Ovary (tissue), 9 donors: ENCODE measurements around the gene ICA1L. TPM values are rescaled to one million over a fixed set of nuclear protein-coding genes. Genes with fewer than 3 reads are reported as not detected.

Source experiments
- DNase-seq, 5 donors: peaks; one replicate each; pipeline ENCODE4 v3.0.0-alpha.2; 2019 to 2020
- H3K27ac ChIP-seq, 2 donors: fragments of 200-600 bp; one replicate each; pipeline versions ENCODE4 v1.5.1 to v1.8.0; 2019 to 2022
- H3K27me3 ChIP-seq: fragments of 200-600 bp; one replicate; pipeline ENCODE4 v1.8.0; 2022
- H3K36me3 ChIP-seq: fragments of 200-600 bp; sonication (generic); one replicate; pipeline ENCODE4 v1.5.1; 2019
- H3K4me1 ChIP-seq: one replicate; pipeline ENCODE4 v1.8.1; 2013; ENCODE audit warnings: mild to moderate bottlenecking, moderate library complexity; ENCODE audit not compliant: insufficient read depth
- H3K4me3 ChIP-seq: fragments of 200-600 bp; sonication (generic); one replicate; pipeline ENCODE4 v1.5.1; 2017
- H3K9me3 ChIP-seq, 2 donors: fragments of 200-600 bp in 1 of 2; sonication (generic) in 1 of 2; one replicate each; pipeline versions ENCODE4 v1.5.1 to v1.8.1; 2013 to 2019; ENCODE audit warnings: mild to moderate bottlenecking in 1 of 2, moderate library complexity in 1 of 2
- EP300 ChIP-seq: sonication (generic); formaldehyde crosslinking; IDR thresholded peaks from one replicate; pipeline ENCODE4 v1.6.1; 2017; ENCODE audit warnings: antibody characterized with exemption
- POLR2A ChIP-seq: fragments of 450-650 bp; IDR thresholded peaks from one replicate; pipeline ENCODE4 v1.6.1; 2017; ENCODE audit warnings: antibody characterized with exemption, mild to moderate bottlenecking, moderate library complexity
- WGBS, 3 donors: extraction: QIAGEN DNeasy Blood & Tissue Kit in 1 of 3; methylation state at CpG; one replicate each; pipeline versions ENCODE4 v1.1.5 to v1.1.7; 2013 to 2017; 5-methylcytosine and 5-hydroxymethylcytosine counted together
- intact Hi-C, 4 donors: fragments of 100-400 bp; cut with DNase I; formaldehyde crosslinking; loops; one replicate each; pipeline versions ENCODE4 v1.11.0 to v1.15.1; 2022 to 2023
- polyA plus RNA-seq, 2 donors: library from polyadenylated mRNA; stranded (reverse); fragments of 200-250 nt in 1 of 2; fragments of 350-450 nt in 1 of 2; fragmentation: Illumina TruSeq in 1 of 2; extraction: RNeasy Lipid Tissue Mini Kit (QIAGEN cat#74804) in 1 of 2; gene quantifications; one replicate each; pipeline ENCODE4 v1.2.3, GENCODE V29; 2013 to 2014
- total RNA-seq, 7 donors: library from RNA; depleted of rRNA in 2 of 7; stranded (reverse); fragments of >200 nt in 2 of 7; fragmentation: NEBNext Ultra II Directional in 3 of 7; extraction: Animal tissue kit (Norgen Biotek cat#: 25700) in 3 of 7; gene quantifications; one replicate each; pipeline versions ENCODE4 v1.1.0 to v1.2.4, GENCODE V29; 2016 to 2023
- TF ChIP-seq, protein P1 (sequence below), 3 donors: fragments of 450-650 bp in 2 of 3; fragments of 200-600 bp in 1 of 3; IDR thresholded peaks; one replicate each; pipeline versions ENCODE4 v1.5.1 to v1.8.0; 2016 to 2022; ENCODE audit warnings: antibody characterized with exemption in 3 of 3, mild to moderate bottlenecking in 1 of 3
- donor health status: DM: no; HTN: no; CAD: no; lungs with moderate emphysema.
- donor health status: DM: no; HTN: no; CAD: no.
- donor health status: Bipolar disorder and iron deficiency.
- donor health status: DM: yes; HTN: yes; CAD: no.
- donor health status: DM: no; HTN: no; CAD: no.
- donor health status: DM: yes; HTN: yes; CAD: no.

Gene ICA1L
- total and polyA plus RNA-seq, 9 donors = 6.3 to 24.6 (median 19.7) TPM

- Histone ChIP-seq H3K27me3 (no peaks in the 10 kb centered on the region), H3K4me1 (no peaks in the 10 kb centered on the region), H3K4me3 (no peak overlapping the region), H3K9me3 (no peaks in the 10 kb centered on the region), H3K36me3 (no peaks in the 10 kb centered on the region), H3K27ac (no peak overlapping the region)
- TF ChIP-seq POLR2A = no peak
- TF ChIP-seq, protein P1, sequence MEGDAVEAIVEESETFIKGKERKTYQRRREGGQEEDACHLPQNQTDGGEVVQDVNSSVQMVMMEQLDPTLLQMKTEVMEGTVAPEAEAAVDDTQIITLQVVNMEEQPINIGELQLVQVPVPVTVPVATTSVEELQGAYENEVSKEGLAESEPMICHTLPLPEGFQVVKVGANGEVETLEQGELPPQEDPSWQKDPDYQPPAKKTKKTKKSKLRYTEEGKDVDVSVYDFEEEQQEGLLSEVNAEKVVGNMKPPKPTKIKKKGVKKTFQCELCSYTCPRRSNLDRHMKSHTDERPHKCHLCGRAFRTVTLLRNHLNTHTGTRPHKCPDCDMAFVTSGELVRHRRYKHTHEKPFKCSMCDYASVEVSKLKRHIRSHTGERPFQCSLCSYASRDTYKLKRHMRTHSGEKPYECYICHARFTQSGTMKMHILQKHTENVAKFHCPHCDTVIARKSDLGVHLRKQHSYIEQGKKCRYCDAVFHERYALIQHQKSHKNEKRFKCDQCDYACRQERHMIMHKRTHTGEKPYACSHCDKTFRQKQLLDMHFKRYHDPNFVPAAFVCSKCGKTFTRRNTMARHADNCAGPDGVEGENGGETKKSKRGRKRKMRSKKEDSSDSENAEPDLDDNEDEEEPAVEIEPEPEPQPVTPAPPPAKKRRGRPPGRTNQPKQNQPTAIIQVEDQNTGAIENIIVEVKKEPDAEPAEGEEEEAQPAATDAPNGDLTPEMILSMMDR (IDR thresholded peaks at IDR 0.05) = no peak
- no peak for TF ChIP-seq EP300
- no peak for DNase-seq
- WGBS, 3 donors = 88 to 93% (median 88%) methylated on average over 3 of the region's 3 CpGs
- intact Hi-C loops = no loop called here
Measured at GRCh38 chr2:202750763-202751427, 120.7 kb downstream of the ICA1L start.

GRCh38 chr2:202749477-202749876 lies 122.1 kb downstream of the ICA1L start:
- Histone ChIP-seq H3K4me1 (no peaks in the 10 kb centered on the region), H3K36me3 (no peaks in the 10 kb centered on the region), H3K27ac (no peak overlapping the region), H3K9me3 (no peaks in the 10 kb centered on the region), H3K27me3 (no peaks in the 10 kb centered on the region), H3K4me3 (no peak overlapping the region)
- intact Hi-C loops = no loop called here
- WGBS, 3 donors = 44 to 67% (median 47%) methylated on average over 2 of the region's 2 CpGs
- DNase-seq = no peak
- TF ChIP-seq EP300 (no peak), POLR2A (no peak)
- TF ChIP-seq, protein P1 (IDR thresholded peaks at IDR 0.05) = no peak

GRCh38 chr2:202743613-202744012 lies 128.0 kb downstream of the ICA1L start:
- no peak for DNase-seq
- no peaks in the 10 kb centered on the region for H3K4me1 ChIP-seq
- TF ChIP-seq, protein P1 (IDR thresholded peaks at IDR 0.05) = no peak
- no peak overlapping the region for H3K4me3 ChIP-seq
- 92 to 100% (median 97%) methylated on average over 1 of the region's 1 CpG for whole genome bisulfite sequencing, 3 donors
- intact Hi-C loops = no loop called here
- no peaks in the 10 kb centered on the region for H3K27me3 ChIP-seq
- H3K27ac ChIP-seq = no peak overlapping the region
- H3K9me3 ChIP-seq = no peaks in the 10 kb centered on the region
- H3K36me3 ChIP-seq = no peaks in the 10 kb centered on the region

- intact Hi-C loops = no loop called here
- TF ChIP-seq EP300 (no peak), POLR2A (no peak)
- TF ChIP-seq, protein P1 (IDR thresholded peaks at IDR 0.05) = no peak
- Histone ChIP-seq H3K36me3 (no peaks in the 10 kb centered on the region), H3K27me3 (no peaks in the 10 kb centered on the region), H3K9me3 (peaks cover 0 to 6% of the 10 kb centered on the region in 2 donors), H3K4me3 (no peak overlapping the region), H3K27ac (no peak overlapping the region), H3K4me1 (no peaks in the 10 kb centered on the region)
- no peak for DNase-seq
- 93 to 100% (median 93%) methylated on average over 1 of the region's 1 CpG for WGBS, 3 donors
Measured at GRCh38 chr2:202736826-202737225, 134.7 kb downstream of the ICA1L start.
